Esophagus (tissue), 2 donors: Measurements from ENCODE around the gene VPREB1. TPM values are rescaled to one million over a fixed set of nuclear protein-coding genes. Genes with fewer than 3 reads are reported as not detected.

Experiments
- H3K27ac ChIP-seq, 2 donors: one replicate each; pipeline ENCODE4 v1.5.1; 2013; ENCODE audit warnings: low read depth in 2 of 2, mild to moderate bottlenecking in 2 of 2, inconsistent platforms in 1 of 2, low read length in 1 of 2, moderate library complexity in 1 of 2
- H3K27me3 ChIP-seq, 2 donors: one replicate each; pipeline ENCODE4 v1.6.1; 2013; ENCODE audit warnings: low read length in 2 of 2, control low read depth in 1 of 2, mild to moderate bottlenecking in 1 of 2; ENCODE audit not compliant: insufficient read depth in 2 of 2, control insufficient read depth in 1 of 2
- H3K36me3 ChIP-seq, 2 donors: one replicate each; pipeline ENCODE4 v1.6.1; 2013; ENCODE audit warnings: low read length in 1 of 2; ENCODE audit not compliant: control insufficient read depth in 2 of 2, insufficient read depth in 2 of 2
- H3K4me1 ChIP-seq, 2 donors: one replicate each; pipeline ENCODE4 v1.6.1; 2013; ENCODE audit warnings: low read length in 1 of 2; ENCODE audit not compliant: control insufficient read depth in 2 of 2, insufficient read depth in 2 of 2
- H3K4me3 ChIP-seq, 2 donors: one replicate each; pipeline ENCODE4 v1.5.1; 2013; ENCODE audit warnings: low read length in 2 of 2, mild to moderate bottlenecking in 2 of 2, low read depth in 1 of 2, moderate library complexity in 1 of 2
- H3K9me3 ChIP-seq, 2 donors: one replicate each; pipeline ENCODE4 v1.6.1; 2013; ENCODE audit warnings: mild to moderate bottlenecking in 2 of 2, low read depth in 1 of 2, low read length in 1 of 2, moderate library complexity in 1 of 2; ENCODE audit not compliant: control insufficient read depth in 2 of 2, insufficient read depth in 1 of 2
- WGBS, 2 donors: extraction: QIAGEN DNeasy Blood & Tissue Kit; methylation state at CpG; one replicate each; pipeline ENCODE4 v1.1.7; 2013; 5-methylcytosine and 5-hydroxymethylcytosine counted together
- polyA plus RNA-seq, 2 donors: library from polyadenylated mRNA; stranded (reverse); fragments of 200-250 nt; gene quantifications; one replicate each; pipeline ENCODE4 v1.2.3, GENCODE V29; 2013
- donor health status: healthy with polysubstance abuse.
- donor health status: Bipolar disorder and iron deficiency.

Gene VPREB1, protein sequence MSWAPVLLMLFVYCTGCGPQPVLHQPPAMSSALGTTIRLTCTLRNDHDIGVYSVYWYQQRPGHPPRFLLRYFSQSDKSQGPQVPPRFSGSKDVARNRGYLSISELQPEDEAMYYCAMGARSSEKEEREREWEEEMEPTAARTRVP
- polyA plus RNA-seq: not detected

- WGBS, 2 donors: 57 to 63% methylated on average over 25 of the region's 25 CpGs
- H3K4me1 ChIP-seq: no peaks in the 10 kb centered on the region
- no peaks in the 10 kb centered on the region for H3K27me3 ChIP-seq
Measured at GRCh38 chr22:22244316-22245250, at the start of gene VPREB1. Gene VPREB1, plus strand, starts transcription at chr22:22244786. Its CDS starts 28 bp downstream, at chr22:22244814.

GRCh38 chr22:22194931-22195264 is 49.7 kb upstream of the VPREB1 start:
- no peak overlapping the region for H3K27ac ChIP-seq
- no peak overlapping the region for H3K4me3 ChIP-seq
- H3K9me3 ChIP-seq: no peaks in the 10 kb centered on the region
- no peaks in the 10 kb centered on the region for H3K4me1 ChIP-seq
- H3K27me3 ChIP-seq: peaks cover 0 to 2% of the 10 kb centered on the region in 2 donors
- WGBS, 2 donors: 37 to 42% methylated on average over 3 of the region's 3 CpGs
- no peaks in the 10 kb centered on the region for H3K36me3 ChIP-seq

More at GRCh38 chr22:22244316-22245250, at the start of gene VPREB1:
- no peaks in the 10 kb centered on the region for H3K9me3 ChIP-seq
- H3K27ac ChIP-seq: no peak within 1 kb of the TSS
- H3K4me3 ChIP-seq: no peak within 1 kb of the TSS
- no peaks in the 10 kb centered on the region for H3K36me3 ChIP-seq

DNA sequence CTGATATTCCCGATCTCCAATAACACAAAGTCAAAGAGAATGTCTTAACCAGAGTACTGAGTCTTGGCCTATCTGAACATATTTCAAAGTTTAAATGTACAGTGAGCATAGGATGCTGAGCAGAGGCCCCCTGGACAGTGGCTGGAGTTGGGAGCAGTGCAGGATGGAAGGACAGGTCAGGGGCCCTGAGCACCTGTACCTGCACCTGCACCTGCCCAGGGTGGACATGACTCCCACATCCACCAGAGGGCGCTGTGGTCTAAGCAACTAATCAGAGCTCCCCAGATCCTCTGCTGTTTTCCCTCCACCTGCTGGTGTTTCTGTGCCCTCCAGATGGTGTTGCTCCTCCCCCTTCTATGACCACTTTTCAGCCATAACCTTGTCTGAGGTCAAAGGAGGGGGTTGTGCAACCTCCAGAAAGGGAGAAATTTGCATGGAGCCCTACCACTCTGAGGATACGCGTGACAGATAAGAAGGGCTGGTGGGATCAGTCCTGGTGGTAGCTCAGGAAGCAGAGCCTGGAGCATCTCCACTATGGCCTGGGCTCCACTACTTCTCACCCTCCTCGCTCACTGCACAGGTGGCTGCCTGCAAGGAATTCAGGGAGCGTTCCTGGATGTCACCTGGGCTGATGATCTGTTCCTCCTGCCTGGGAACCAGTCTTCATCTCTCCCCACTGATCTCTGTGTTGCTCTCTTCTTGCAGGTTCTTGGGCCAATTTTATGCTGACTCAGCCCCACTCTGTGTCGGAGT is 49.1 kb upstream of the VPREB1 start:
- peaks cover 0 to 2% of the 10 kb centered on the region in 2 donors for H3K27me3 ChIP-seq
- no peaks in the 10 kb centered on the region for H3K9me3 ChIP-seq
- no peaks in the 10 kb centered on the region for H3K36me3 ChIP-seq
- H3K4me3 ChIP-seq: no peak overlapping the region
- no peak overlapping the region for H3K27ac ChIP-seq
- H3K4me1 ChIP-seq: no peaks in the 10 kb centered on the region
- WGBS, 2 donors: 56 to 60% methylated on average over 7 of the region's 7 CpGs

GRCh38 chr22:22196018-22196533 is 48.5 kb upstream of the VPREB1 start:
- Histone ChIP-seq H3K36me3 (no peaks in the 10 kb centered on the region), H3K4me1 (no peaks in the 10 kb centered on the region), H3K27ac (no peak overlapping the region), H3K9me3 (no peaks in the 10 kb centered on the region), H3K4me3 (no peak overlapping the region), H3K27me3 (peaks cover 0 to 2% of the 10 kb centered on the region in 2 donors)
- WGBS, 2 donors: 66 to 77% methylated on average over 11 of the region's 11 CpGs

- no peaks in the 10 kb centered on the region for H3K36me3 ChIP-seq
- no peak overlapping the region for H3K4me3 ChIP-seq
- WGBS, 2 donors: 59 to 60% methylated on average over 5 of the region's 5 CpGs
- H3K27me3 ChIP-seq: peaks cover 0 to 2% of the 10 kb centered on the region in 2 donors
- no peaks in the 10 kb centered on the region for H3K9me3 ChIP-seq
- no peak overlapping the region for H3K27ac ChIP-seq
- H3K4me1 ChIP-seq: no peaks in the 10 kb centered on the region
Measured at GRCh38 chr22:22196833-22197477, 47.6 kb upstream of the VPREB1 start.

GRCh38 chr22:22197993-22198402 is 46.6 kb upstream of the VPREB1 start:
- H3K9me3 ChIP-seq: no peaks in the 10 kb centered on the region
- no peaks in the 10 kb centered on the region for H3K36me3 ChIP-seq
- WGBS, 2 donors: 64 to 68% methylated on average over 4 of the region's 4 CpGs
- H3K27ac ChIP-seq: no peak overlapping the region
- H3K4me1 ChIP-seq: no peaks in the 10 kb centered on the region
- H3K4me3 ChIP-seq: no peak overlapping the region
- H3K27me3 ChIP-seq: peaks cover 0 to 2% of the 10 kb centered on the region in 2 donors

GRCh38 chr22:22198751-22199150 is 45.8 kb upstream of the VPREB1 start:
- H3K27me3 ChIP-seq: peaks cover 0 to 2% of the 10 kb centered on the region in 2 donors
- H3K27ac ChIP-seq: no peak overlapping the region
- no peaks in the 10 kb centered on the region for H3K4me1 ChIP-seq
- WGBS, 2 donors: 72 to 77% methylated on average over 4 of the region's 4 CpGs
- H3K36me3 ChIP-seq: no peaks in the 10 kb centered on the region
- H3K9me3 ChIP-seq: no peaks in the 10 kb centered on the region
- H3K4me3 ChIP-seq: no peak overlapping the region

GRCh38 chr22:22199634-22200033 is 45.0 kb upstream of the VPREB1 start:
- 56 to 74% methylated on average over 2 of the region's 2 CpGs for WGBS, 2 donors
- peaks cover 0 to 2% of the 10 kb centered on the region in 2 donors for H3K27me3 ChIP-seq
- no peak overlapping the region for H3K4me3 ChIP-seq
- H3K36me3 ChIP-seq: no peaks in the 10 kb centered on the region
- H3K27ac ChIP-seq: no peak overlapping the region
- H3K4me1 ChIP-seq: no peaks in the 10 kb centered on the region
- H3K9me3 ChIP-seq: no peaks in the 10 kb centered on the region

DNA sequence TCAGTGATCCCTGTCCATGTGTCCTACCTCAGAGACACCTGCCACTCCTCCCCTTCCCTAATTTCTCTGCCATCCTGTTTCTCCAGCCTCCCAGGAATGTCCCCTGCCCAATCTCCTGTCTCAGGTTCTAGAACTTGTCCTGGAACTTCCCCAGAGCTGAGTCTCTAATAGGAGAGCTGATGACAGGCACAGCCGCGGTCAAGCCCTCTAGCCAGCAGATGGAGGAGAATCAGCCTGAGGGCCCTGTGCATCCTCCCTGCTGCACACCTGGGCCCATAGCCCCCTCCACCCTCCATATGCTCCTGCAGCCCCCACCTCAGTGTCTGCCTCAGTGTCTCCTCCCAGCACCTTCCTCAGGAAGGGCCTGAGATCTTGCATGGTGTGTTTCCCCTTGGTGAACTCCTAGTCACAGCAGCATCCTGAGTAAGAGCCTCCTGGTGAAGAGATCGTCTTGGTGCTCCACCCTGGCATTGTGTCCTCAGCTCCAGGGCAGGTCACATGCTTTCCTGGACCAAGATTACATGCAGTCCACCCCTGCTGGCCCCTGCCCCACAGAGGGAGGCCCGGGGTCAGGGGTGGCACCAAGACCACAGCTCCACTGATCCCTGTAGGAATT is 43.9 kb upstream of the VPREB1 start:
- Histone ChIP-seq H3K4me3 (no peak overlapping the region), H3K4me1 (no peaks in the 10 kb centered on the region), H3K36me3 (no peaks in the 10 kb centered on the region), H3K9me3 (no peaks in the 10 kb centered on the region), H3K27me3 (peaks cover 0 to 2% of the 10 kb centered on the region in 2 donors), H3K27ac (no peak overlapping the region)
- WGBS, 2 donors: 57 to 58% methylated on average over 4 of the region's 4 CpGs
